Activated CD8-positive, alpha-beta memory T cell treated with anti-CD3 and anti-CD28 coated beads, Interleukin-2, amount 50 U/mL, for 48 hours (primary cell): Measurements from ENCODE around the gene MEI4.
"Not testable (repeated sequence)": the region's sequence is repeated elsewhere in the genome, so short reads cannot be mapped to it uniquely, and the experiment has no call there.

Experiments
- DNase-seq: peaks from one replicate; pipeline ENCODE4 v3.0.0-alpha.2; 2020

Gene MEI4

GRCh38 chr6:77683515-77683914 lies 30.7 kb downstream of the MEI4 start:
- no peak for DNase-seq

GRCh38 chr6:77686931-77687330 lies 34.1 kb downstream of the MEI4 start:
- no peak for DNase-seq

- no peak for DNase-seq
Observed at GRCh38 chr6:77688649-77689048, 35.8 kb downstream of the MEI4 start.

- DNase-seq = not testable (repeated sequence)
Observed at GRCh38 chr6:77700095-77700494, 47.3 kb downstream of the MEI4 start.

GRCh38 chr6:77707603-77708002 lies 54.8 kb downstream of the MEI4 start:
- DNase-seq = no peak

GRCh38 chr6:77715588-77715987 lies 62.7 kb downstream of the MEI4 start:
- no peak for DNase-seq

GRCh38 chr6:77716311-77716710 lies 63.5 kb downstream of the MEI4 start:
- no peak for DNase-seq

- DNase-seq = not testable (repeated sequence)
Observed at GRCh38 chr6:77736010-77736409, 83.2 kb downstream of the MEI4 start.

- DNase-seq = no peak
Observed at GRCh38 chr6:77740380-77740779, 87.5 kb downstream of the MEI4 start.

GRCh38 chr6:77752156-77752555 lies 99.3 kb downstream of the MEI4 start:
- not testable (repeated sequence) for DNase-seq

GRCh38 chr6:77762386-77762785 lies 109.5 kb downstream of the MEI4 start:
- DNase-seq = no peak

GRCh38 chr6:77763124-77763523 lies 110.3 kb downstream of the MEI4 start:
- no peak for DNase-seq

- no peak for DNase-seq
Observed at GRCh38 chr6:77764364-77764763, 111.5 kb downstream of the MEI4 start.

GRCh38 chr6:77773157-77773822 lies 120.5 kb downstream of the MEI4 start:
- DNase-seq = no peak

GRCh38 chr6:77774457-77774856 lies 121.6 kb downstream of the MEI4 start:
- DNase-seq = no peak

GRCh38 chr6:77776441-77776840 lies 123.6 kb downstream of the MEI4 start:
- no peak for DNase-seq

- DNase-seq = no peak
Observed at GRCh38 chr6:77778527-77778926, 125.7 kb downstream of the MEI4 start.

GRCh38 chr6:77786935-77787629 lies 134.2 kb downstream of the MEI4 start:
- no peak for DNase-seq

- no peak for DNase-seq
Observed at GRCh38 chr6:77796824-77797809, 144.3 kb downstream of the MEI4 start.

- no peak for DNase-seq
Observed at GRCh38 chr6:77812304-77812703, 159.5 kb downstream of the MEI4 start.

GRCh38 chr6:77813090-77813489 lies 160.3 kb downstream of the MEI4 start:
- DNase-seq = no peak

GRCh38 chr6:77814119-77814518 lies 161.3 kb downstream of the MEI4 start:
- DNase-seq = no peak

GRCh38 chr6:77815531-77815930 lies 162.7 kb downstream of the MEI4 start:
- DNase-seq = no peak
